HL-60 (cell line): ENCODE results near the gene REC114.

Experiments used
- CTCF ChIP-seq: IDR thresholded peaks from one replicate; pipeline ENCODE4 v1.5.1; 2011; ENCODE audit warnings: low read length, control low read depth, inconsistent platforms; ENCODE audit not compliant: insufficient read depth
- POLR2AphosphoS5 ChIP-seq: IDR thresholded peaks from 2 replicates; pipeline ENCODE4 v1.6.1; 2012; ENCODE audit warnings: low read depth
- TF ChIP-seq, protein P1 (sequence below): IDR thresholded peaks from 2 replicates; pipeline ENCODE4 v1.6.1; 2012; ENCODE audit warnings: low read depth; ENCODE audit not compliant: insufficient replicate concordance

GRCh38 chr15:73495181-73495580 is 52.2 kb downstream of the REC114 start:
- TF ChIP-seq POLR2AphosphoS5 (no peak), CTCF (no peak)
- TF ChIP-seq, protein P1, sequence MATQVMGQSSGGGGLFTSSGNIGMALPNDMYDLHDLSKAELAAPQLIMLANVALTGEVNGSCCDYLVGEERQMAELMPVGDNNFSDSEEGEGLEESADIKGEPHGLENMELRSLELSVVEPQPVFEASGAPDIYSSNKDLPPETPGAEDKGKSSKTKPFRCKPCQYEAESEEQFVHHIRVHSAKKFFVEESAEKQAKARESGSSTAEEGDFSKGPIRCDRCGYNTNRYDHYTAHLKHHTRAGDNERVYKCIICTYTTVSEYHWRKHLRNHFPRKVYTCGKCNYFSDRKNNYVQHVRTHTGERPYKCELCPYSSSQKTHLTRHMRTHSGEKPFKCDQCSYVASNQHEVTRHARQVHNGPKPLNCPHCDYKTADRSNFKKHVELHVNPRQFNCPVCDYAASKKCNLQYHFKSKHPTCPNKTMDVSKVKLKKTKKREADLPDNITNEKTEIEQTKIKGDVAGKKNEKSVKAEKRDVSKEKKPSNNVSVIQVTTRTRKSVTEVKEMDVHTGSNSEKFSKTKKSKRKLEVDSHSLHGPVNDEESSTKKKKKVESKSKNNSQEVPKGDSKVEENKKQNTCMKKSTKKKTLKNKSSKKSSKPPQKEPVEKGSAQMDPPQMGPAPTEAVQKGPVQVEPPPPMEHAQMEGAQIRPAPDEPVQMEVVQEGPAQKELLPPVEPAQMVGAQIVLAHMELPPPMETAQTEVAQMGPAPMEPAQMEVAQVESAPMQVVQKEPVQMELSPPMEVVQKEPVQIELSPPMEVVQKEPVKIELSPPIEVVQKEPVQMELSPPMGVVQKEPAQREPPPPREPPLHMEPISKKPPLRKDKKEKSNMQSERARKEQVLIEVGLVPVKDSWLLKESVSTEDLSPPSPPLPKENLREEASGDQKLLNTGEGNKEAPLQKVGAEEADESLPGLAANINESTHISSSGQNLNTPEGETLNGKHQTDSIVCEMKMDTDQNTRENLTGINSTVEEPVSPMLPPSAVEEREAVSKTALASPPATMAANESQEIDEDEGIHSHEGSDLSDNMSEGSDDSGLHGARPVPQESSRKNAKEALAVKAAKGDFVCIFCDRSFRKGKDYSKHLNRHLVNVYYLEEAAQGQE = no peak
